A549 treated with Mapracorat at 1 μM for 4 hours (cell line): ENCODE measurements around the gene DROSHA. TPM values are rescaled to one million over a fixed set of nuclear protein-coding genes. Genes with fewer than 3 reads are reported as not detected.

ENCODE experiments used
- total RNA-seq: library from RNA; stranded (reverse); fragments of 200-300 nt; extraction: Qiagen RNA extraction; gene quantifications from 5 replicates; pipeline ENCODE4 v1.2.3, GENCODE V29; 2022

DROSHA gene, protein sequence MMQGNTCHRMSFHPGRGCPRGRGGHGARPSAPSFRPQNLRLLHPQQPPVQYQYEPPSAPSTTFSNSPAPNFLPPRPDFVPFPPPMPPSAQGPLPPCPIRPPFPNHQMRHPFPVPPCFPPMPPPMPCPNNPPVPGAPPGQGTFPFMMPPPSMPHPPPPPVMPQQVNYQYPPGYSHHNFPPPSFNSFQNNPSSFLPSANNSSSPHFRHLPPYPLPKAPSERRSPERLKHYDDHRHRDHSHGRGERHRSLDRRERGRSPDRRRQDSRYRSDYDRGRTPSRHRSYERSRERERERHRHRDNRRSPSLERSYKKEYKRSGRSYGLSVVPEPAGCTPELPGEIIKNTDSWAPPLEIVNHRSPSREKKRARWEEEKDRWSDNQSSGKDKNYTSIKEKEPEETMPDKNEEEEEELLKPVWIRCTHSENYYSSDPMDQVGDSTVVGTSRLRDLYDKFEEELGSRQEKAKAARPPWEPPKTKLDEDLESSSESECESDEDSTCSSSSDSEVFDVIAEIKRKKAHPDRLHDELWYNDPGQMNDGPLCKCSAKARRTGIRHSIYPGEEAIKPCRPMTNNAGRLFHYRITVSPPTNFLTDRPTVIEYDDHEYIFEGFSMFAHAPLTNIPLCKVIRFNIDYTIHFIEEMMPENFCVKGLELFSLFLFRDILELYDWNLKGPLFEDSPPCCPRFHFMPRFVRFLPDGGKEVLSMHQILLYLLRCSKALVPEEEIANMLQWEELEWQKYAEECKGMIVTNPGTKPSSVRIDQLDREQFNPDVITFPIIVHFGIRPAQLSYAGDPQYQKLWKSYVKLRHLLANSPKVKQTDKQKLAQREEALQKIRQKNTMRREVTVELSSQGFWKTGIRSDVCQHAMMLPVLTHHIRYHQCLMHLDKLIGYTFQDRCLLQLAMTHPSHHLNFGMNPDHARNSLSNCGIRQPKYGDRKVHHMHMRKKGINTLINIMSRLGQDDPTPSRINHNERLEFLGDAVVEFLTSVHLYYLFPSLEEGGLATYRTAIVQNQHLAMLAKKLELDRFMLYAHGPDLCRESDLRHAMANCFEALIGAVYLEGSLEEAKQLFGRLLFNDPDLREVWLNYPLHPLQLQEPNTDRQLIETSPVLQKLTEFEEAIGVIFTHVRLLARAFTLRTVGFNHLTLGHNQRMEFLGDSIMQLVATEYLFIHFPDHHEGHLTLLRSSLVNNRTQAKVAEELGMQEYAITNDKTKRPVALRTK (N-terminal part only)
- total RNA-seq, result 39.5 to 43.8 TPM (median 43.2 TPM) in 5 replicates

DNA sequence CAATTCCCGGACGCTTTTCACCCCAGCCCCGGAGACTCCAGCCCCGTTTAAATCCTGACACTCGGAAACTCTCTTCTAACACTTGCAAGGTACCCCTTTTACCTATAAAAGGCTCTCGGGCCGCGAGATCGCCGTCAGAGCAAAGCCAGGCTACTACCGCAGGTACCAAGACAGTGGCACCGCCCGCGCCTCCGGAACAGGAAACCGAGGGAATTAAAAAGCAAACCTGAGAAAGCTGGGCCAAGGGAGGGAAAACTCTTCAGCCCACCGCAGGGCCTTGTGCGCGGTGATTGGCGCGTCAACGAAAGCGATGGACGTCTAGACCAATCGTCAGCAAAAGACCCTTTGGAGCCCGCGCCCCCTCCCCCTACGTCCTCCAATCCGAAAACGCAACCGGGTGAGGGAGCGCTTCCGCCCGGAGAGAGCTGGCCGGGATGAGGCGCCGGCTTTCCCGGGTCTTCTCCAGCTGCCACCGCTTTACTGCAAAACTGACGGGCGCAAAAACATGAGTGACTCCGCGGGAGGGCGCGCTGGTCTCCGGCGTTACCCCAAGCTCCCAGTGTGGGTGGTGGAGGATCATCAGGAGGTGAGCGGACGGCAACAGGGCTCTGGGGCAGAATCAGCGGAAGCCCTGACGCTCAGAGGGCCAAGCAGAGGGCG, at the start of gene DROSHA, which contains the start of gene C5orf22:
DROSHA (minus strand) TSS at position 206 of the 660 bp plus-strand sequence. CDS start 3,034 bp downstream, outside the sequence.
C5orf22 (plus strand) TSS at position 414 of the 660 bp plus-strand sequence; CDS start at position 506, 92 bp downstream.

Other genes starting within 250 kb of the DROSHA start
- gene C5orf22, start 208 bp upstream of the DROSHA start, total RNA-seq, result 9.8 to 16.2 TPM (median 12.3 TPM) in 5 replicates
- 0.10 to 0.76 TPM (median 0.29 TPM) in 5 replicates for gene PDZD2, start 107.0 kb upstream of the DROSHA start, total RNA-seq